ENCODE measurements around the gene COX19. TPM values are rescaled to one million over a fixed set of nuclear protein-coding genes. Genes with fewer than 3 reads are reported as not detected.
A peak's percentile ranks its signal among the peaks of the same experiment; 100 is the strongest.

Gene COX19
- total RNA-seq, 4 donors from 2014 or later: 8.6 to 30.2 (median 16.9) TPM

- in situ Hi-C loops (cut with MboI; ENCODE audit: low pct_ligation_motif_present in 1 of 4, low pct_unique_long_range_greater_than_20kb in 1 of 4, low sequenced_read_pairs in 3 of 4): loop anchor here in 3 of 4 donors (25.0 kb wide), 2 partner anchors 154 to 179 kb away; partner anchors contain the start of gene ZFAND2A (in 2 of the 3)
- Histone ChIP-seq H3K9me3 (no peaks in the 10 kb centered on the region), H3K36me3 (no peaks in the 10 kb centered on the region), H3K4me3 (no peak overlapping the region), H3K4me1 (peaks cover 0 to 22% (median 16%) of the 10 kb centered on the region in 4 donors), H3K27me3 (peaks cover 33% of the 10 kb centered on the region), H3K27ac (no peak overlapping the region)
- intact Hi-C loops (cut with DNase I; ENCODE audit: low total_unique reads): no loop called here
- DNase-seq: no peak
- TF ChIP-seq EP300 (IDR thresholded peaks at IDR 0.05; ENCODE audit: low read depth) (no peak), POLR2AphosphoS5 (IDR thresholded peaks at IDR 0.05) (no peak), POLR2A (IDR thresholded peaks at IDR 0.05) (no peak)
- TF ChIP-seq, protein P1, sequence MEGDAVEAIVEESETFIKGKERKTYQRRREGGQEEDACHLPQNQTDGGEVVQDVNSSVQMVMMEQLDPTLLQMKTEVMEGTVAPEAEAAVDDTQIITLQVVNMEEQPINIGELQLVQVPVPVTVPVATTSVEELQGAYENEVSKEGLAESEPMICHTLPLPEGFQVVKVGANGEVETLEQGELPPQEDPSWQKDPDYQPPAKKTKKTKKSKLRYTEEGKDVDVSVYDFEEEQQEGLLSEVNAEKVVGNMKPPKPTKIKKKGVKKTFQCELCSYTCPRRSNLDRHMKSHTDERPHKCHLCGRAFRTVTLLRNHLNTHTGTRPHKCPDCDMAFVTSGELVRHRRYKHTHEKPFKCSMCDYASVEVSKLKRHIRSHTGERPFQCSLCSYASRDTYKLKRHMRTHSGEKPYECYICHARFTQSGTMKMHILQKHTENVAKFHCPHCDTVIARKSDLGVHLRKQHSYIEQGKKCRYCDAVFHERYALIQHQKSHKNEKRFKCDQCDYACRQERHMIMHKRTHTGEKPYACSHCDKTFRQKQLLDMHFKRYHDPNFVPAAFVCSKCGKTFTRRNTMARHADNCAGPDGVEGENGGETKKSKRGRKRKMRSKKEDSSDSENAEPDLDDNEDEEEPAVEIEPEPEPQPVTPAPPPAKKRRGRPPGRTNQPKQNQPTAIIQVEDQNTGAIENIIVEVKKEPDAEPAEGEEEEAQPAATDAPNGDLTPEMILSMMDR (IDR thresholded peaks at IDR 0.05): no peak
- WGBS, 2 donors (ENCODE audit: low coverage in 1 of 2): 91% methylated on average over 15 of the region's 20 CpGs; no CpG with 5 or more reads in 1 of the 2 donors
Observed at GRCh38 chr7:983616-984071, 8.3 kb upstream of the COX19 start.

DNA sequence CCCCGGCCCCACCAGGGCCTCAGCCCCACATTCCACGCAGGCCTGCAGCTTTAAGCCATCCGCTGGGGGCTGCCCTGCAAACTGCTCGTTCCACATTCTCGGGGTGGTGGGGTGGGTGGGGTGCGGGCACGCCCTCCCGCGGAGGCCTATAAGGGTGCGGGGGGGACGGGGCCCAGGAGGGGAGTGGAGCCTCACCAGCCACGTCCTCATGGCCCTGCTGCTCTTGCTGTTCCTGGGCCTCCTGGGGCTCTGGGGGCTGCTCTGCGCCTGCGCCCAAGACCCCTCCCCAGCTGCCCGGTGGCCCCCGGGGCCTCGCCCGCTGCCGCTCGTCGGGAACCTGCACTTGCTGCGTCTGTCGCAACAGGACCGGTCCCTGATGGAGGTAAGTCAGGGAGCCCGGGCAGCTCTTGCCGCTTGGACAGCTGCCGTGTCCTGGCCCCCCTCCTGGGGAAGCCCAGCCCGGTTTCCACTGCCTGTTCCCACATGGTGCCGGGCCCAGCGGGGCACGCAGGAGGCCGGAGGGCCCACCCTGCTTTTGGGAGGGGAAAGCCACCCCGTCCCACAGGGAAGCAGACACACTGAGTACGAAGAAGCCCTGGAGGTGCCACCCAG, 7.8 kb upstream of the COX19 start, which contains the start of gene CYP2W1:
Gene CYP2W1, plus strand, starts transcription at position 178 of the 612 bp plus-strand sequence. Its CDS starts 31 bp downstream, at position 209.
- 52% methylated on average over 24 of the region's 34 CpGs; no CpG with 5 or more reads in 1 of the 2 donors for WGBS, 2 donors (ENCODE audit: low coverage in 1 of 2)
- peaks cover 28% of the 10 kb centered on the region for H3K27me3 ChIP-seq
- H3K4me3 ChIP-seq: no peak within 1 kb of the TSS
- H3K36me3 ChIP-seq: no peaks in the 10 kb centered on the region
- in situ Hi-C loops (cut with MboI; ENCODE audit: low pct_ligation_motif_present in 1 of 4, low pct_unique_long_range_greater_than_20kb in 1 of 4, low sequenced_read_pairs in 3 of 4) (loop anchor here in 3 of 4 donors (25.0 kb wide), 2 partner anchors 154 to 179 kb away; partner anchors contain the start of gene ZFAND2A (in 2 of the 3)), intact Hi-C loops (cut with DNase I; ENCODE audit: low total_unique reads) (no loop called here)
- no peak for DNase-seq
- H3K9me3 ChIP-seq: no peaks in the 10 kb centered on the region
- TF ChIP-seq POLR2A (IDR thresholded peaks at IDR 0.05) (no peak), EP300 (IDR thresholded peaks at IDR 0.05; ENCODE audit: low read depth) (no peak), POLR2AphosphoS5 (IDR thresholded peaks at IDR 0.05) (no peak)
- TF ChIP-seq, protein P1 (IDR thresholded peaks at IDR 0.05): no peak
- H3K27ac ChIP-seq: peak within 1 kb of the TSS in 1 of 4 donors; percentile 25
- H3K4me1 ChIP-seq: peaks cover 0 to 22% (median 14%) of the 10 kb centered on the region in 4 donors

DNA sequence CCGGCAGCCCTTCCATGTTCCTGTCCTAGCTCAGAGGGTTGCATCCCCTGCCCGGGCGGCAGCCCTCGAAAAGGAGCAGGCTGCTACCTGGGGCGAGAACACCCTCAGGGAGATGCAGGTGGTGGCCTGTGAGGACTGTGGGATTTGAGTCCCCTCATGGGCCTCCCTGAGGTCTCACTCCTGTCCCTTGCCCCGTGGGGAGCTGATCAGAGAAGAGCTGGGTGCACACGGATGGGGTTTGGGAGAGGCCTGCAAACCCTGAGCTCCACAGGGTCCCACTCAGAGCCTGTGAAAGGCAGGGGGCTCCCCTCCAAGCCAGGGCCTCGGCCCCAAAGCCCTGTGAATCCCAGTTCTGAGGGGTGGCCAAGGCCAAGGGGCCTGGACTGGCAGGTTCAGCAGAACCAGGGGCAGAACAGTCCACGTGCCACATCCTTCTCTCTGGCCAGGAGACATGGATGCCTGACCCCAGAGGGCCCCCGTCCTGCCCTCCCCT, 7.2 kb upstream of the COX19 start:
- no peak for TF ChIP-seq EP300 (IDR thresholded peaks at IDR 0.05; ENCODE audit: low read depth)
- no peak for TF ChIP-seq POLR2AphosphoS5 (IDR thresholded peaks at IDR 0.05)
- no peak for TF ChIP-seq POLR2A (IDR thresholded peaks at IDR 0.05)
- TF ChIP-seq, protein P1 (IDR thresholded peaks at IDR 0.05): no peak
- peaks cover 24% of the 10 kb centered on the region for H3K27me3 ChIP-seq
- H3K27ac ChIP-seq: peak overlapping the region in 1 of 4 donors; percentile 25
- intact Hi-C loops (cut with DNase I; ENCODE audit: low total_unique reads): no loop called here
- no peak overlapping the region for H3K4me3 ChIP-seq
- WGBS, 2 donors (ENCODE audit: low coverage in 1 of 2): 52% methylated on average over 10 of the region's 10 CpGs; no CpG with 5 or more reads in 1 of the 2 donors
- DNase-seq: no peak
- H3K36me3 ChIP-seq: no peaks in the 10 kb centered on the region
- H3K4me1 ChIP-seq: peaks cover 0 to 23% (median 17%) of the 10 kb centered on the region in 4 donors
- H3K9me3 ChIP-seq: no peaks in the 10 kb centered on the region
- in situ Hi-C loops (cut with MboI; ENCODE audit: low pct_ligation_motif_present in 1 of 4, low pct_unique_long_range_greater_than_20kb in 1 of 4, low sequenced_read_pairs in 3 of 4): loop anchor here in 3 of 4 donors (25.0 kb wide), 2 partner anchors 155 to 180 kb away; partner anchors contain the start of gene ZFAND2A (in 2 of the 3)

GRCh38 chr7:981793-982510, 6.6 kb upstream of the COX19 start:
- in situ Hi-C loops (cut with MboI; ENCODE audit: low pct_ligation_motif_present in 1 of 4, low pct_unique_long_range_greater_than_20kb in 1 of 4, low sequenced_read_pairs in 3 of 4): loop anchor here in 3 of 4 donors (25.0 kb wide), 2 partner anchors 155 to 180 kb away; partner anchors contain the start of gene ZFAND2A (in 2 of the 3)
- intact Hi-C loops (cut with DNase I; ENCODE audit: low total_unique reads): no loop called here
- Histone ChIP-seq H3K27ac (peak overlapping the region in 1 of 4 donors; percentile 25), H3K4me1 (peaks cover 1 to 29% (median 23%) of the 10 kb centered on the region in 4 donors), H3K9me3 (no peaks in the 10 kb centered on the region), H3K36me3 (no peaks in the 10 kb centered on the region), H3K27me3 (peaks cover 18% of the 10 kb centered on the region), H3K4me3 (no peak overlapping the region)
- no peak for DNase-seq
- TF ChIP-seq POLR2AphosphoS5 (IDR thresholded peaks at IDR 0.05): peak in 2 of 3 donors; percentile 20 to 51
- TF ChIP-seq, protein P1 (IDR thresholded peaks at IDR 0.05): no peak
- 66% methylated on average over 18 of the region's 19 CpGs; no CpG with 5 or more reads in 1 of the 2 donors for WGBS, 2 donors (ENCODE audit: low coverage in 1 of 2)
